Measurements from ENCODE around the gene TRIM17. TPM values are rescaled to one million over a fixed set of nuclear protein-coding genes. Genes with fewer than 3 reads are reported as not detected.

Gene TRIM17
- total RNA-seq, 2 experiments from 2014 or later = 0.73 to 0.96 TPM

GRCh38 chr1:228428412-228428811 is 11.8 kb upstream of the TRIM17 start:
- Mint-ChIP-seq H3K4me3 (no peak overlapping the region), H3K27ac (no peak overlapping the region)
- CTCF ChIA-PET = no interaction called here

GRCh38 chr1:228426518-228427175 is 10.0 kb upstream of the TRIM17 start:
- Histone ChIP-seq H3K9me3 (ENCODE audit: control insufficient read depth in 1 of 2, insufficient read depth in 1 of 2, low read length in 2 of 2) (peaks cover 0 to 9% of the 10 kb centered on the region in 2 experiments), H3K36me3 (ENCODE audit: insufficient read depth, low read length) (no peaks in the 10 kb centered on the region), H3K4me3 (ENCODE audit: low read length) (no peak overlapping the region), H3K4me1 (ENCODE audit: insufficient read depth, low read length) (no peaks in the 10 kb centered on the region), H3K27ac (ENCODE audit: low read depth in 1 of 2, low read length in 2 of 2) (no peak overlapping the region), H3K27me3 (ENCODE audit: control insufficient read depth in 1 of 2, insufficient read depth in 2 of 2, low read length in 2 of 2) (peaks cover 0 to 12% of the 10 kb centered on the region in 2 experiments)
- no peak overlapping the region for H3K27ac Mint-ChIP-seq
- intact Hi-C loops (cut with DNase I, micrococcal nuclease) = no loop called here
- CTCF ChIA-PET = no interaction called here
- TF ChIP-seq CTCF (IDR thresholded peaks at IDR 0.05) = no peak
- POLR2A ChIA-PET = no interaction called here
- no peaks in the 10 kb centered on the region for H3K9me3 Mint-ChIP-seq
- ATAC-seq (ENCODE audit: poor library complexity) (no peak), DNase-seq (no peak)
- H3K4me1 Mint-ChIP-seq (ENCODE audit: low read depth) = no peaks in the 10 kb centered on the region
- no peaks in the 10 kb centered on the region for H3K36me3 Mint-ChIP-seq (ENCODE audit: low read depth)
- no peak overlapping the region for H3K4me3 Mint-ChIP-seq
- peaks cover 20% of the 10 kb centered on the region for H3K27me3 Mint-ChIP-seq

More at GRCh38 chr1:228428412-228428811, 11.8 kb upstream of the TRIM17 start:
- peaks cover 21% of the 10 kb centered on the region for H3K27me3 Mint-ChIP-seq
- DNase-seq (no peak), ATAC-seq (ENCODE audit: poor library complexity) (no peak)
- no peak for TF ChIP-seq CTCF (IDR thresholded peaks at IDR 0.05)
- H3K36me3 Mint-ChIP-seq (ENCODE audit: low read depth) = no peaks in the 10 kb centered on the region
- no peaks in the 10 kb centered on the region for H3K36me3 ChIP-seq (ENCODE audit: insufficient read depth, low read length)
- POLR2A ChIA-PET = no interaction called here
- H3K27ac ChIP-seq (ENCODE audit: low read depth in 1 of 2, low read length in 2 of 2) = no peak overlapping the region
- H3K27me3 ChIP-seq (ENCODE audit: control insufficient read depth in 1 of 2, insufficient read depth in 2 of 2, low read length in 2 of 2) = peaks cover 0 to 12% of the 10 kb centered on the region in 2 experiments
- no peak overlapping the region for H3K4me3 ChIP-seq (ENCODE audit: low read length)
- intact Hi-C loops (cut with DNase I, micrococcal nuclease) = no loop called here
- H3K9me3 ChIP-seq (ENCODE audit: control insufficient read depth in 1 of 2, insufficient read depth in 1 of 2, low read length in 2 of 2) = peaks cover 0 to 9% of the 10 kb centered on the region in 2 experiments
- H3K9me3 Mint-ChIP-seq = no peaks in the 10 kb centered on the region
- H3K4me1 Mint-ChIP-seq (ENCODE audit: low read depth) = no peaks in the 10 kb centered on the region
- no peaks in the 10 kb centered on the region for H3K4me1 ChIP-seq (ENCODE audit: insufficient read depth, low read length)

- peaks cover 20% of the 10 kb centered on the region for H3K27me3 Mint-ChIP-seq
- CTCF ChIA-PET = no interaction called here
- H3K36me3 ChIP-seq (ENCODE audit: insufficient read depth, low read length) = no peaks in the 10 kb centered on the region
- no peaks in the 10 kb centered on the region for H3K36me3 Mint-ChIP-seq (ENCODE audit: low read depth)
- H3K4me1 ChIP-seq (ENCODE audit: insufficient read depth, low read length) = no peaks in the 10 kb centered on the region
- H3K9me3 ChIP-seq (ENCODE audit: control insufficient read depth in 1 of 2, insufficient read depth in 1 of 2, low read length in 2 of 2) = peaks cover 0 to 9% of the 10 kb centered on the region in 2 experiments
- peaks cover 0 to 10% of the 10 kb centered on the region in 2 experiments for H3K27me3 ChIP-seq (ENCODE audit: control insufficient read depth in 1 of 2, insufficient read depth in 2 of 2, low read length in 2 of 2)
- no peak overlapping the region for H3K4me3 Mint-ChIP-seq
- no peaks in the 10 kb centered on the region for H3K4me1 Mint-ChIP-seq (ENCODE audit: low read depth)
- H3K9me3 Mint-ChIP-seq = no peaks in the 10 kb centered on the region
- DNase-seq (no peak), ATAC-seq (ENCODE audit: poor library complexity) (no peak)
- no peak overlapping the region for H3K27ac Mint-ChIP-seq
- no peak overlapping the region for H3K27ac ChIP-seq (ENCODE audit: low read depth in 1 of 2, low read length in 2 of 2)
- POLR2A ChIA-PET = interaction anchor here (0.6 kb wide), 1 partner anchor 315 kb away, joined by 3 read pairs; no protein-coding TSS in a partner anchor
- TF ChIP-seq CTCF (IDR thresholded peaks at IDR 0.05) = no peak
- intact Hi-C loops (cut with DNase I, micrococcal nuclease) = no loop called here
- no peak overlapping the region for H3K4me3 ChIP-seq (ENCODE audit: low read length)
Observed at GRCh38 chr1:228424685-228425660, 8.3 kb upstream of the TRIM17 start.

Measured in CD4-positive, alpha-beta T cell (primary cell).